Right renal cortex interstitium (tissue), 3 donors: ENCODE measurements around the gene CAPZA1. TPM values are rescaled to one million over a fixed set of nuclear protein-coding genes. Genes with fewer than 3 reads are reported as not detected.
"Not testable (repeated sequence)": the region's sequence is repeated elsewhere in the genome, so short reads cannot be mapped to it uniquely, and the experiment has no call there.

Experiments
- DNase-seq, 3 donors: peaks; one replicate each; pipeline ENCODE4 v3.0.0-alpha.2; 2013; ENCODE audit warnings: low read depth in 3 of 3, low spot score in 2 of 3
- polyA plus RNA-seq, 3 donors: library from polyadenylated mRNA; unstranded; fragments of 120-200 nt; gene quantifications; one replicate each; pipeline ENCODE4 v1.2.1, GENCODE V29; 2013; ENCODE audit not compliant: insufficient read length in 3 of 3

CAPZA1 gene
- polyA plus RNA-seq, 3 donors, result 131 to 141 (median 135) TPM

- no peak for DNase-seq
Measured at GRCh38 chr1:112626193-112626592, 6.6 kb downstream of the CAPZA1 start.

DNA sequence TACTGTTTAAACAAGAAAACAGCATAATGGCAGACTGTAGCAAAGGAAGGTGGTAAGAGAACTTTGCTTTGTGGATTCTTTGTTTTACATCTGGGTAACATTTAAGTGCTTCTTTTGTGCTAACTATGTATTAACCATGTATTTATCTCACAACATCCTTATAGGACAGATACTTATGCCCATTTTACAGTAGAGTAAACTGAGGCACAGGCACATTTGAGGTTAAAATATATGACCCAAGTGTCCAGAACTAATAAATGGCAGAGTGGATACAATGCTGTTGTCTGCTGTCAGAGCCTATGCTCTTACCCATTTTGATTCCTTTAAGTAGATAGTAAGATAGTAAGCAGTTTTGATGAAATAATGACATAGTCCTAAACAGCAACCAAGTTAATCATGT lies 7.3 kb downstream of the CAPZA1 start:
- no peak for DNase-seq

DNA sequence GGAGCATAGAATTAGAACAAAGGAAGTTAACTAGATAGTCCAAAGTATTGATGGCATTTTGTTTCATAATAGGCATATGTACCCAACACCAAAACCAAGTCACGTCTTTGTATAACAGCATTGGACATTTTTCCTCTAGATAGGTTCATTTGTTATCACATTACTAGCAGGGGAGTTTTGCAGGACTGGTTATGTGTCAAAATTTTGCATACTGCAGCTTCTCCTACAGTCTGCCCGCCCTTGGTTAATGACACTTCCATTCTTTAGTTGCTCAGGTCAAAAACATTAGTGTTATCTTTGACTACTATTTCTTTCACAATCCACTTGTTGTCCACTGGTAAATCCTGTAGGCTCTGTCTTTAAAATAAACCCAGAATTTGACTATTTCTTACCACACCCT lies 8.9 kb downstream of the CAPZA1 start:
- no peak for DNase-seq

GRCh38 chr1:112629256-112629655 lies 9.6 kb downstream of the CAPZA1 start:
- no peak for DNase-seq

DNA sequence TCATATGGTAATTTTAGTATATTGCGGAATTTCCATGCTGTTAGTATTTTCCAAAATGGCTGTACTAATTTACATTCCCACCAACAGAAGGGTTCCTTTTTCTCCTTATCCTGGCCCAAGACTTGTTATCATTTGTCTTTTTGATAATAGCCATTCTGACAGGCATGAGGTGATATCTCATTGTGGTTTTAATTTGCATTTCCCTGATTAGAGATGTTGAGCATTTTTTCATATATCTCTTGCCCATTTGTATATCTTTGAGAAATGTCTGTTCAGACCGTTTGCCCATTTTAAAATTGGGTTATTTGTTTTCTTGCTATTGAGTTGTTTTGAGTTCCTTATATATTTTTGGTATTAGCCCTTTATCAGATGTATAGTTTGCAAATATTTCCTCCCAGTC lies 14.0 kb downstream of the CAPZA1 start:
- no peak for DNase-seq

DNA sequence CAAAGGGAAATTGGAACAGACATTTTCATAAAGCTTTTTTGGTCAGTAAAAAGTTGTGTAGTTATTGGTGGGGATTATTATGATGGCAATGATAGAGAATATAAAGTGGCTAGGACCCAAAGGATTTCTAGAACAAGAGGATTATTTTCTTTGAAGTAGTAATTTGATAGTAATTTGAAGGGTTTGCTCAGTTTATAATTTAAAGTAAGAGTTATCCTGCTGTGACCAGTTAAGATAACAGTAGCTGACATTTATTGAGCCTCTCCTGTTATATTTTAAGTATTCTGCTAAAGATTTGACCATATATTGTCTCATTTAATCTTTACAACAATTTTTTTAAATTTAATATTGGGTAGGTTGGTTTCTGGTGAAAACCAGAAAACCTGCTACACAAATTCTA lies 14.7 kb downstream of the CAPZA1 start:
- DNase-seq, result no peak

DNA sequence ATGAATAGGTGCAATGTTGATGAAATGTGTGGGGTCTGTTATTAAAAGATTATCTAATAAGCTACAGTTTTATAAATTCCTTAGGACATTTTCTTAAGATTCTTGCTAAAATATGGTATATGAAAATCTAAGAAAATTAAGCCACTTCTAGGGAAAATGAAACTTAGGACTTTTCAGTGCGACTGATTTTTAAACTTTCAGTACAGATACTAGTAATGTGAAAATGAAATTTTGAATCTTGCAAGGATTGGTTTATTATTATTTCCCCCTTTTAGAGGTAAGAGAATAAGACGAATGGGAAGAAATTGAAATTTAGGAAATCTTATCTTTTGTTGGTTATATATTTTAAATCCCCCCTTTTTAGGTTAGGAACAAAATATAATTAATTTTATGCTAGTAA lies 16.4 kb downstream of the CAPZA1 start:
- DNase-seq, result no peak

DNA sequence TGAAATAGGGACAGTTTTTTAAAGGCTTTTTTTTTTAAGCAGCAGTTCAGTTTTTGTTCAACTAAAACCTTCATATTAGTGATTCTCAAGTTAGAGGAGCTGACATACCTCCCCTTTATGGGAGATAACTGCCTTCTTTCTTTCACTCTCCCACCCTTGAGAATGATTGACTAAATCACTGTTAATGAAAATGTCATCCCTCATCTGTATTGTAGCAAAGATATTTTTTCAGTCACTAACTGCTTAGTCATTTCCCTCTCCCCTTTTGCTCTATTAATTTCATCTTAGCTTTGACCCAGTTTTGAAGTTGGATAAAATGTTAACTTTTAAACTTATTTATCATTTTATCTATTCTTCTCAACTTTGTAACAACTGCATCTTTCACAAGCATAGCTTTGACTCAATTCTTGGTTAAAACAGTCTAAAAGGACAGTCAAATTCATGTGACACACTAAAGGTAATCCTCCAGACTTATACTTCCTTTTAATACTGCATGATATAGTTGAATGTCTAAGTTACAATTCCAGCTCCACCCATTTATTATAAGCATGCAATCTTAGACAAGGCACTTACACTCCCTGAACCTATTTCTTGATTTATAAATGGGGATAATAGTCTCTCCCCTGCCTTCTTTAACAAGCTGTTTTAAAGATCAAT lies 17.1 kb downstream of the CAPZA1 start:
- no peak for DNase-seq

GRCh38 chr1:112637254-112638109 lies 17.9 kb downstream of the CAPZA1 start:
- no peak for DNase-seq

- DNase-seq, result no peak
Measured at GRCh38 chr1:112638110-112638428, 18.4 kb downstream of the CAPZA1 start.

DNA sequence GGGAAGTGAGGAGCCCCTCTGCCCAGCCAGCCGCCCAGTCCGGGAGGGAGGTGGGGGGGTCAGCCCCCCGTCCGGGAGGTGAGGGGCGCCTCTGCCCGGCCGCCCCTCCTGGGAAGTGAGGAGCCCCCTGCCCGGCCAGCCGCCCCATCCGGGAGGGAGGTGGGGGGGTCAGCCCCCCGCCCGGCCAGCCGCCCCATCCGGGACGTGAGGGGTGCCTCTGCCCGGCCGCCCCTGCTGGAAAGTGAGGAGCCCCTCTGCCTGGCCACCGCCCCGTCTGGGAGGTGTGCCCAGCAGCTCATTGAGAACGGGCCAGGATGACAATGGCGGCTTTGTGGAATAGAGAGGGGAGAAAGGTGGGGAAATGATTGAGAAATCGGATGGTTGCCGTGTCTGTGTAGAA lies 20.8 kb downstream of the CAPZA1 start:
- DNase-seq, result not testable (repeated sequence)

GRCh38 chr1:112643080-112643479 lies 23.4 kb downstream of the CAPZA1 start:
- DNase-seq, result no peak

- DNase-seq, result no peak
Measured at GRCh38 chr1:112646225-112646624, 26.6 kb downstream of the CAPZA1 start.

DNA sequence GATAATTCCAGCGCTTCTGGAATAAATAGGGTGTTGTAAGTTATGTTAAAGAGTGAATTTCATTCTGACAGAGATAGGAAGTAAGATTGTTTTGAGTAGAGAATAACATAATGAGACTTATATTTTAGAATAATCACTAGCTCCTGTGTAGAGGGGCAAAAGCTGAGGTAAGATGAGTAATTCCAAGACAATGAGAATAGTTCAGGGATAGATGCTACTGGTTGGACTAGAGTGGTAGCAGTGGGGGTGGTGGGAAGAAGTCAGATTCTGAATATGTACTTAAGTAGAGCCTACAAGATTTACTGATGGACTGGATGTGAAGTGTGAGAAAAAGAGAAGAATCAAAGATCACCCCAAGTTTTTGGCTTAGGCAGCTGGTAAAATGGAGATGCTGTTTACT lies 31.6 kb downstream of the CAPZA1 start:
- DNase-seq, result no peak

DNA sequence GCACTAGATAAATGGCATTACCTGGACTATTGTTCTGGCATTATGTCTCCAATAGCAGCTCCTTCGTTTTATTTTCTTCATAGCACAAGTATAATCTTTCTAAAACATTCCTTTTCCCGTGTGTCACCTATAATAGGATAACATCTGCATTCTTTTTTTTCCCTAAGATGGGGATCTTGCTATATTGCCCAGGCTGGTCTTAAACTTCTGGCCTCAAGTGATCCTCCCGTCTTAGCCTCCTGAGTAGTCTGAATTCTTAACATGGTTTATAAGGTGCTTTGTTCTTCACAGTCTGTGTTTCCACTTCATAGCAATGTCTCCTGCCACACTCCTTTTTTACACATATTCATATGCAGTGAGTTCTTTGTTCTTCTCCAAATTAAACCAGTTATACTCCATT lies 46.2 kb downstream of the CAPZA1 start:
- no peak for DNase-seq

DNA sequence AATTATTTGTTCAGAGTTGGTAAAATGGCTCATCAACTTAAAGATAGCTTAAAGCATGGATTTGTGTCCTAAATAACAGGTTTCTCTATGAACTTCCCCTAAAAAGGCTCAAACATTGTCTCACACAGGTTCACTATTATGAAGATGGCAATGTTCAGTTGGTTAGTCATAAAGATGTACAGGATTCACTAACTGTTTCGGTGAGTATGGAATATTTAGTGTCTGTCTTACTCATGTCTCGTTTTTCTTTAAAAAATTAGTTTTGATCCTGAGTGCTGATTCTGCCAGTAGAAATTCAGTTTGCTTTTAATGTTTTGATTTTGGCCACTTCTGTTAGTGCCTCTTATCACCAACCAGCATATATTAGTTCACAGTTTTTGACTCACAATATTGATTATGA lies 47.3 kb downstream of the CAPZA1 start:
- no peak for DNase-seq

DNA sequence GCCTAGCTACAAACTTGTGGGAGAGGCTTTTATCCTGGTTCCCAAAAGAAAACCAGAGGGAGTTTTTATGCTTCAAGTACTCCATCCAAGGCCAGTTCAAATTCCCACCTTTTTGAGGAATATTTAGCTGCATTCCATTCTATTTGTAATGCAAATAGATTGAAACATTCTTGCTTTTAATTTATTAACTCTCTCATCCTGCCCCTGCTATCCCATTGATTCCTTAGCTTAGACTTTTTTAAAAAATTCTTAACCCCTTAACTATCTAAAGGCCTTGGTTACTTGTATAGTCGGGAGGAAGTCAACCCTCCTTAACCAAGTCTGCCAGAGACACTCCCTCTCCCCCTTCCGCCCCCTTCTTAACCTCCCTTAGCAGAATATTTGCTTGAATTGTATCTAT lies 52.4 kb downstream of the CAPZA1 start:
- DNase-seq, result no peak

DNA sequence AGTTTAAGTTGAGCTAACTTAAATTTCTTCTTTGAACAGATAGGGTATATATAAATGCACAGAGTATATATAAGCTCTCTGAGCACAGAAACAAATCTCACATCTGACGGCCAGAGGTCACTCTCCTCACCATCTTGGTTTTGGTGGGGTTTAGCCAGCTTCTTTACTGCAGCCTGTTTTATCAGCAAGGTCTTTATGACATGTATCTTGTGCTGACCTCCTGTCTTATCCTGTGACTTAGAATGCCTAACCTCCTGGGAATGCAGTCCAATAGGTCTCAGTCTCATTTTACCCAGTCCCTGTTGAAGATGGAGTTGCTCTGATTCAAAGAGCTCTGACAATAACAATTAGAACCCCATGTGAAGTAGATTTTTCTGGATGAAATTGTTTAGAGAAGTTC lies 53.2 kb downstream of the CAPZA1 start:
- no peak for DNase-seq

- peak; percentile 27 to 54 (median 43) for DNase-seq
Measured at GRCh38 chr1:112673592-112674439, 54.2 kb downstream of the CAPZA1 start.

DNA sequence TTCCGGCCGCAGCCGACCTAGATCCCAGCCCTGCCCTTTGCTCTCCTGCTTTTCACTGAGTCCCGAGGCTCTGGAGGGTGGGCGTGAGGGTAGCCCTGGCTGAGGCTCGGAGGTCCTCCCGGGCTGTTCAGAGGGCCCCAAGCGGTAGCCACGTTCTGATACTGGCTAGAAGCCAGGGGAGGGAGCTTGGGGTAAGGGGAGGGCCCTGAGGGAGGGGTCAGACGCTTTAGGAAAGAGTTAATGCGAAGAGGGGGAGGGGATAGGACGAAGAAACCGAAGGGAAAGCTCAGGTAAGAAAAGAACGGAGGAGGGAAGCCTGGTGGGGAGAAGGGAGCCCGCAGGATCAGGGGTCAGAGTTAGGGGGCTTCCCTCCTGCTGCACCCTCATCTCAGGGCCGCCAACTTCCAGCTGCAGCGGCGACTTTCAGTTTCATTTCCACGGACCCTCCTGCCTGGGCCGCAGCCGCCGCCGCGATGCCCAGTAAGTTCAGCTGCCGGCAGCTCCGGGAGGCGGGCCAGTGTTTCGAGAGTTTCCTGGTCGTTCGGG lies 54.9 kb downstream of the CAPZA1 start, which contains the start of gene MOV10:
Gene MOV10, plus strand, starts transcription at position 220 of the 546 bp plus-strand sequence. Its CDS starts 254 bp downstream, at position 474.
- peak; percentile 49 to 63 (median 60) for DNase-seq
